NCI-H226 (cell line): ENCODE results near the gene TMEM138.

ENCODE experiments used
- DNase-seq: peaks from one replicate; pipeline ENCODE4 v3.0.0-alpha.2; 2015

Gene TMEM138

DNA sequence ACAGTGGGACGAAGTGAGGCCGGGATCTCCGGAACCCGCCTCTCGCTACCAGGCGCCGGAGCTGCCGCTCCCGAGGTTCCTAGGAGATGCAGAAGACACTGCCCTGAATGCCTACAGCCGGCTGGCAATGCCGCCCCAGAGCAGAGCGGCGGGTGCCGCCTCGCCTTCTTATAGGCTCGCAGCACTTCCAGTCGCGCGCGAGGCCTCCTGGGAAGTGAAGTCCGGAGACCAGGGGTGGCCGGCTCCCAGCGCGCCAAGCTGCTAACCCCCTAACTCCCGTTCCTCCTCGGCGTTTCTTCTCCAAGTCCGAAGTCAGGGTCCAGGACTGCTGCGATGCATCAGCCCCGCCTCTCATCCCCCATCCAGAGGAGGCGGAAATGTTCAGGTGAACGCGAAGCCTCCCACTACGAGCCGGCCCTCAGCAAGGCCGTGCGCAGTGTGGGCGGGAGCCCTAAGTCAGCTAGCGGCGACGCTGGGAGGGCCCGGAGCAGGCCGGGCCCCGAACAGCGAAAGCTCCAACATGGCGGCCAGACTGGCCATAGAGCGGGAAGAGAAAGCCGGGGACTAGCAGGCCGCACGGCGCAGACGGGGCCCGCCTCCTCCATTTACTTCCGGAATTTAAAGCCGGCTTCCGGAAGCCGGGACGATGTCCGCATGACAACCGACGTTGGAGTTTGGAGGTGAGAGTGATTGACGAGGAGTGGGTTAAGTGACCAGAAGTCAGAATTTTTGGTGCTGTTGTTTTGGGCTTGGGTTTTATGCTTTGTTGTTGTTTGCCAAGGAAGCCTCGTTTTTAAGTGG is at the start of gene TMEM138, which contains the start of gene CYB561A3:
Gene TMEM138 (plus strand): TSS at position 634 of the 801 bp plus-strand sequence. CDS start 2,017 bp downstream, outside the sequence.
Gene CYB561A3 (minus strand): TSS at position 142 of the 801 bp plus-strand sequence. CDS start 5,169 bp downstream, outside the sequence.
- DNase-seq: peak; percentile 97

DNA sequence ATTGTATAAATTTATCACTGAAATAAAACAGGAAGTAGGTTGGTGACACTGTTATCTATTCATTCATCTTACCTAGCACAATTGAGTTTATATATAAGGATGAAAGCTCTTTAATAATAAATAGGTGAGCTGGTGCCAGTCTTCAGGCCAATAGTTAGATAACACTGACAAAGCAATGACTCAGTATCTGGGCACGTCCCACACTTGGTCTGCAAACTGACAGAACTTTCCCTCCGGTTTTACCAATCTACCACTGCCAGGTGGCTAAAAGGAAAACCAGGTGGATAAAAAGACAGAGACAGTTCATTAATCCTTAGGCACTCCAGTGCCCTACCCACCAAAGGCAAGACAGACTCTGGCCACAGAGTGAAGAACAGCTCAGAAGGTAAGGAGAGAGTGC is 46.9 kb upstream of the TMEM138 start:
- DNase-seq: peak; percentile 43

GRCh38 chr11:61325649-61326414 is 36.3 kb upstream of the TMEM138 start:
- DNase-seq: no peak

GRCh38 chr11:61327669-61328071 is 34.5 kb upstream of the TMEM138 start:
- no peak for DNase-seq

GRCh38 chr11:61328351-61328750 is 33.8 kb upstream of the TMEM138 start:
- no peak for DNase-seq

DNA sequence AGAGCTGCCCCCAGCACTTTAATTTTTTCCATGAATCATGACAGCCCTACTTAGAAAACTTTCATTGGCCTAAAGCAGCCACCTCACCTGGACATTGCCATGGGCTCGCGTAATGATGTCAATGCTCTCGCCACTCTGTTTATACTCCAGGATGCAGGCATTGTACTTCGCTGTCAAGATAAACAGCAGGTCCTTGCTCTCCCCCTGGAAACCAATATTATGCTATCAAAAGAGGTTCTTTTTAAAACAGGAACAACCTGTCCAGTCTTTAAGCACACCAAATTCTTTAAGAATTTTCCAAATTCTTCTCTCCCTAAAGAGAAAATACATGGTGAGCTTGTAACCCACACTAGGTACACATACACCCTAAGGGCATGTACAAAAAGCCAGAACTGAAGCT is 32.3 kb upstream of the TMEM138 start:
- no peak for DNase-seq

- no peak for DNase-seq
These were observed 30.5 kb upstream of the TMEM138 start for GRCh38 chr11:61331651-61332050.

DNA sequence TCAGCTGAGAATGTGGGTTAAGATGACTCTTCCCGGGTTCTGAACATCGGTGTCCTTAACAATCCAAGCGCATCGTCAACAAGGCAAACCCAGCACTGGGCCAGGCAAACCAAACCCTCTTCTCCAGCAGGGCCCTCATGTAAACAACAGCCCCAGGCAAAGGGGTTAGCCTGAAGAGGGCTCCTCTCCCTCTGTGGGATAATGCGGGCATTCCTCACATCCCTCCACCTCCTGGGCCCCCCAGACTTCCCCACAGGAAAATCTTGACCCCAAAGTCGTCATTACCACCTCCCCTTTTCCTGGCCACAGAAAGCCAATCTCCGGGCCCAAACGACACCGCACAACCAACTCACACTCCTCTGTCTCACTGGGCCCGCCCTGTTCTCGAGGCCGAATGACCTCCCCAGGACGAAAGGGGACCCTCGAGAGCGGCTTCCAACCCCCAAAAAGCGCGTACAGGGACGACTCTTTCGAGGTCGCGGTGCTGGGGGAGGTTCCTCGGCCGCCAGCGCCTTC is 29.8 kb upstream of the TMEM138 start:
- DNase-seq: no peak

DNA sequence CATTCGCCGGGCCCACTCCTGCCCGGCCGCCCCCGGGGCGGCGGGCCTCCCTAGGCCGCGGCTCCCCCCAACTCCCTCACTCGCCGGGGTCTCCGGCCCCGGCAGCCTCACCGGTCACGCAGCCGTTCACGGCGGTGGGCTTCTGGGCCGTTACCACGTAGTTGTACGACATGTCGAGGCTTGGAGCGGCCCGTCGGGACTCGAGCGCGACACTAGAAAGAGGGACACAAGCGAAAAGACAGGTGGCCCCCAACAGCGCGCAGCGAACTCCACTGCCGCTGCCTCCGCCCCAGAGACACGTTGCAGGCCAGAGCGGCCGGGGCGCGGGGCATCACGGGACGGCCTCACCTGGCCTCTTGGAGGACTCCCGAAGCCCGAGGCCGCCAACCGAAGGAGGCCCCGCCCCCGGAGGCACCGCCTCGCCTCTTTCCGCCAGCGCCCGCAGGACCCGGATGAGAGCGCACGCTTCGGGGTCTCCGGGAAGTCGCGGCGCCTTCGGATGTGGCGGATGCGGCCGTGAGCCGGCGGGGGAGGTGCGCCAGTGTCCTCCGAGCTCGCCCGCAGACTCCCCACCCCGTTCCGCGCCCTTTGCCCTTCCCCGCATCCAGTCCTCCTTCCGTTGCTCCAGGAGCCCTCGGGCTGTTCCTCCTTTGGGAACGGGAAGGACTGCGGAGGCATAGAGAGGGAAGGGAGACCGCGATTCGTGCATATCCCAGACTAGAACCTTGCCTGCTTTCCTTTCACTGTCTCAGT is 29.2 kb upstream of the TMEM138 start, which contains the start of the genes DDB1 and TKFC:
Gene DDB1 (minus strand): TSS at position 309 of the 753 bp plus-strand sequence. CDS start 137 bp downstream, at position 172.
Gene TKFC (plus strand): TSS at position 432 of the 753 bp plus-strand sequence. CDS start 1,501 bp downstream, outside the sequence.
- peak; percentile 93 for DNase-seq

GRCh38 chr11:61333550-61334433 is 28.4 kb upstream of the TMEM138 start:
- no peak for DNase-seq

DNA sequence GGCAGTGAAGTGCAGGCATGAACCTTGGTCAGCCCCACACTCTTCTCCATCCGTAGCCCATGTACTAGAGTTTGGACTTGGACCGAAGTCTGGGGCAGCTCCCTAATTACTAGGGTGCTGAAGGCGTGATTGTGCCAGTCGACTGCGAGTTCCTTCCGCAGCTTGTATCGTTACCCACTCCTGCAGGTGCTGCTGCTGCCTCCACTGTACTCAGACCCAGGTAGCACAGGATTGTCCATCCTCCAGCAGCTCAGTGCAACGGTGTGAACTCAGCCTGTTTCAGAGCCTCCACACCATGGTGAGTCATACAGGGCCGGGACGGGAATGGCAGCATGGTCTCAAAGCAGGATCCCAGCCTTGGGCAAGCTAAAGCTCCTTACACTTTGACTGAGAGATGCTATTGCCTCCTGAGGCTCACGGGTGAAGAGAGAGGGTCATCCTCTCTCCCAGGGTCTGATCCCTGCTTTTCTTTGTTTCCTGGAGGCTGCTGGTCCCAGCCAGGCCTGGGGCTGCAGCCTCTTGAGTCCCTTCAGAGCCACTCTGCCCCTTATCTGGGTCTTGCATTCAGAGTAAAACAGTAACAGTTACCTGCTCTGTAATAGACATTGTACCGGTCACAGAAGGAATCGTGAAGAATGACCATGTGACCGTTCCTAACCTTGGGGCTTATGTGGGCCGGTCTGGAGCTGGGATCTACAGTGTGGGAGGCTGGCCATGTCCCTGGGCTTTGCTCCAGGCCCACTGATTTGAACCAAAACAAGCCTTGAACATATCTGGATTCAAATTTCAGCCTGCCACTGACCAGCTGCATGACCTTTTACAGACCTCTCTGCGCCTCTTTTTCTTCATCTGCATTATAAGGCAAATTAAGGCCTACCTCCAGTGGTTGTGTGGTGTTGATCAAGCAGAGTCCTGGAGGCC is 27.5 kb upstream of the TMEM138 start:
- peak; percentile 46 for DNase-seq

DNA sequence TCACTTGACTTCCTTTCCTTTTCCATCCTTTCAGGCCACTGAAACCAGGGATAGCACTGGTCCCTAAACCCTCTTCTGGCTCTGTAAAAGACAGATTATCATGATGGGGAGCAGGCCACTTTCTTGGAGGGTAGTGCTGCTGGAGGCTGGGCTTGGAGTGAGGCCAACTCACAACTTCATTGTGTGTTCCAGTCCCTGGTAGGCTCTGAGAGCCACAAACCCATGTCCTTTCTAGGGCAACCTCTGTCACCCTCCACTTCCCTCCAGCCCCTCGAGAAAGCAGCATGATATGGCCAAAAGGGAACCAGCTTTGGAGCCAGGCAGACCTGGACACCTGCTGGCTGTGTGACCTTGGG is 26.8 kb upstream of the TMEM138 start:
- DNase-seq: no peak

GRCh38 chr11:61336171-61336935 is 25.8 kb upstream of the TMEM138 start:
- DNase-seq: peak; percentile 62

DNA sequence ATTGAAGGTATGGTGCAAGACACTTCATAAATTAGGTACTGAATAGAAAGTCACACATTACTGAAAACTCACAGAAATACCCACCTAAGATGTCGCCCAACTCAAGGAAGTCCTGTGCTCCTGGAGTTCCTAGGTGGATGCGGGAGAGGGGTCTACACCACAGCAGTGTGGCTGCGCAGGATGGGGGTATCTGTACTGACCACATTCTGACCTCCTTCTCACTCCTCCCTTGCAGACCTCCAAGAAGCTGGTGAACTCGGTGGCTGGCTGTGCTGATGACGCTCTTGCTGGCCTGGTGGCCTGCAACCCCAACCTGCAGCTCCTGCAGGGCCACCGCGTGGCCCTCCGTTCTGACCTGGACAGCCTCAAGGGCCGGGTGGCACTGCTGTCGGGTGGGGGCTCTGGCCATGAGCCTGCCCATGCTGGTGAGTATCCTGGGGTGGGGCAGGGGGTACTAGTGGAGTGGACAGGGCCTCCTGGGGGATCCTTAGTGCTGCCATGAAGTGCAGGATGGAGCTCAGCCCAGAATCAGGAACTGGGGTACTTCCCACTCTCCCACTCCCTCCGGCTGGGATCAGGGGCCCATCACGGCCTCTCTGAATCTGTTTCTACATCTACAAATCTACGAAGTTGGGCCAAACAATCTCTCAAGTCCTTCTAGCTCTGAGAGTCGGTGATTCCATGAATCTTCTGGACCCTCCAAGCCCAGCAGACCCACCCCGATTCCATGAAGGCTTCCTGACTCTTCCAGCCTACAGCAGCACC is 24.3 kb upstream of the TMEM138 start:
- DNase-seq: no peak

- DNase-seq: no peak
These were observed 23.2 kb upstream of the TMEM138 start for GRCh38 chr11:61338783-61339489.

GRCh38 chr11:61339490-61339878 is 22.7 kb upstream of the TMEM138 start:
- DNase-seq: no peak

- no peak for DNase-seq
These were observed 21.2 kb upstream of the TMEM138 start for GRCh38 chr11:61340979-61341378.

DNA sequence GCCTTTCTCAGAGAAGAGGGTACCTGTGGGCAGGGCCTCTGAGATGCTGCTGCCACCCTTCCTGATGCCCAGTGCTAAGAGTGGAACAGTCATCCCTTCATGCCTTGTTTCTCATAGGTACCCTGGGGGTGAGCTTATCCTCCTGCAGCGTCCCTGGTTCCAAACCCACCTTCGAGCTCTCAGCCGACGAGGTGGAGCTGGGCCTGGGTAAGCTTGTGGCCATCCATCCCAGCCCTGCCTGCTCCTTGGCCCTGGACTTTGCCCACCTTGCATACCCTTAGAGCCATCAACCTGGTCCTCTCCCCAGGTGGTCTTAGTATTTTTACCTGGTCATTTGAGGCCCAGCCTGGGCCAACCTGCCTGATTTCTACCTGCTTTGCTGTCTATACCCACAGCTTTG is 20.5 kb upstream of the TMEM138 start:
- no peak for DNase-seq
